ENCODE data around the gene TMEM132D. TPM values are rescaled to one million over a fixed set of nuclear protein-coding genes. Genes with fewer than 3 reads are reported as not detected.

Gene TMEM132D
- total and polyA plus RNA-seq, 2 of the 4 experiments (the other 2 are of a cell fraction) = not detected

- no peaks in the 10 kb centered on the region for H4K20me1 ChIP-seq (ENCODE audit: insufficient read depth, low read length)
- POLR2A ChIA-PET (ENCODE audit: unreplicated experiment) = no interaction called here
- H3K23ac ChIP-seq (ENCODE audit: low read depth, low read length) = no peak overlapping the region
- H2BK20ac ChIP-seq (ENCODE audit: low read depth, low read length) = no peak overlapping the region
- no peak overlapping the region for H2BK15ac ChIP-seq (ENCODE audit: low read depth, low read length)
- H3K27me3 ChIP-seq (ENCODE audit: control insufficient read depth, insufficient read depth, low read length) = no peaks in the 10 kb centered on the region
- DNase-seq (no peak), ATAC-seq (ENCODE audit: low read depth) (no peak)
- no peak overlapping the region for H2BK5ac ChIP-seq (ENCODE audit: low read depth, low read length, poor library complexity, severe bottlenecking)
- 60% methylated on average over 1 of the region's 5 CpGs; no CpG with 5 or more reads in 1 of the 2 experiments for WGBS, 2 experiments (ENCODE audit: extremely low coverage in 2 of 2, insufficient read length in 1 of 2)
- H3K4me1 ChIP-seq (ENCODE audit: control insufficient read depth, insufficient read depth, low read length) = no peaks in the 10 kb centered on the region
- no peak overlapping the region for H4K5ac ChIP-seq (ENCODE audit: low read depth, low read length)
- no peak overlapping the region for H4K91ac ChIP-seq (ENCODE audit: insufficient read depth, low read depth, low read length)
- CTCF ChIA-PET = no interaction called here
- no peak overlapping the region for H4K8ac ChIP-seq (ENCODE audit: low read depth in 2 of 2, low read length in 2 of 2)
- no peak overlapping the region for H3K4me2 ChIP-seq (ENCODE audit: low read depth, low read length)
- H2AFZ ChIP-seq (replicated peaks; ENCODE audit: low read length, poor library complexity) = no peak overlapping the region
- intact Hi-C loops (cut with micrococcal nuclease) (no loop called here), in situ Hi-C loops (cut with MboI; ENCODE audit: low sequenced_read_pairs) (no loop called here), dilution Hi-C loops (cut with HindIII; ENCODE audit: low sequenced_read_pairs, unreplicated experiment) (no loop called here)
- no peak overlapping the region for H2AK9ac ChIP-seq (replicated peaks; ENCODE audit: low read depth, low read length, poor library complexity)
- H3K36me3 ChIP-seq (ENCODE audit: control insufficient read depth, insufficient read depth, low read length) = no peaks in the 10 kb centered on the region
- H3K9me1 ChIP-seq (ENCODE audit: insufficient read depth, low read length) = no peaks in the 10 kb centered on the region
- H3K14ac ChIP-seq (replicated peaks; ENCODE audit: low read depth, low read length) = no peak overlapping the region
- H3K9ac ChIP-seq (ENCODE audit: low read depth, low read length) = no peak overlapping the region
- H3K27ac ChIP-seq (ENCODE audit: insufficient read depth, low read length) = no peak overlapping the region
- TF ChIP-seq CHD1 (IDR thresholded peaks at IDR 0.05; ENCODE audit: low read depth, low read length) = no peak
- TF ChIP-seq BHLHE40 (IDR thresholded peaks at IDR 0.05; ENCODE audit: low read depth, low read length) = no peak
- no peak for TF ChIP-seq CEBPB (IDR thresholded peaks at IDR 0.05; ENCODE audit: low read depth, low read length)
- no peak for TF ChIP-seq FOS (IDR thresholded peaks at IDR 0.05; ENCODE audit: low read depth, low read length)
- no peak for TF ChIP-seq RFX5 (IDR thresholded peaks at IDR 0.05; ENCODE audit: low read depth, low read length)
- TF ChIP-seq NFE2L2 (IDR thresholded peaks at IDR 0.05; ENCODE audit: low read depth, low read length) = no peak
- no peak for TF ChIP-seq POLR2A (IDR thresholded peaks at IDR 0.05; ENCODE audit: low read depth, low read length)
- no peak for TF ChIP-seq MXI1 (IDR thresholded peaks at IDR 0.05; ENCODE audit: borderline replicate concordance, low read depth, low read length)
- TF ChIP-seq SMC3 (IDR thresholded peaks at IDR 0.05; ENCODE audit: low read depth, low read length) = no peak
- no peak for TF ChIP-seq RAD21 (IDR thresholded peaks at IDR 0.05; ENCODE audit: low read length)
- no peak for TF ChIP-seq ELK1 (IDR thresholded peaks at IDR 0.05; ENCODE audit: borderline replicate concordance, low read depth, low read length)
- no peak for TF ChIP-seq USF2 (IDR thresholded peaks at IDR 0.05; ENCODE audit: low read depth, low read length)
- no peak for TF ChIP-seq MAFK (IDR thresholded peaks at IDR 0.05; ENCODE audit: low read depth, low read length)
- no peak for TF ChIP-seq CTCF (conservative IDR thresholded peaks at IDR 0.05; ENCODE audit: low read depth, low read length)
- no peak for TF ChIP-seq MAZ (IDR thresholded peaks at IDR 0.05; ENCODE audit: borderline replicate concordance, low read depth, low read length)
- TF ChIP-seq RCOR1 (IDR thresholded peaks at IDR 0.05; ENCODE audit: insufficient replicate concordance, low read length) = no peak
- H3K56ac ChIP-seq (ENCODE audit: extremely low read depth, insufficient read depth, low read length) = no peak overlapping the region
- BruUV-seq (replicated peaks) = no TSS peak
- peaks cover 16% of the 10 kb centered on the region for H3K9me3 ChIP-seq (ENCODE audit: control insufficient read depth, insufficient read depth, low read length)
- no peaks in the 10 kb centered on the region for H3K79me1 ChIP-seq (ENCODE audit: low read depth in 1 of 2, low read length in 2 of 2)
- no peak overlapping the region for H3K4ac ChIP-seq (ENCODE audit: low read depth, low read length)
- H3K4me3 ChIP-seq (ENCODE audit: insufficient read depth, low read depth, low read length) = no peak overlapping the region
- no peak overlapping the region for H2AK5ac ChIP-seq (ENCODE audit: low read depth, low read length)
- H2BK120ac ChIP-seq (ENCODE audit: low read depth, low read length) = no peak overlapping the region
- H3K18ac ChIP-seq (ENCODE audit: low read depth, low read length) = no peak overlapping the region
These were observed 112.4 kb downstream of the TMEM132D start for GRCh38 chr12:129791396-129791795.
